Smooth muscle cell (in vitro differentiated cells): ENCODE results near the gene TMED7. TPM values are rescaled to one million over a fixed set of nuclear protein-coding genes. Genes with fewer than 3 reads are reported as not detected.

ENCODE experiments used
- DNase-seq: peaks from one replicate; lab custom pipeline; 2025; ENCODE audit not compliant: unreplicated experiment; lab: John Stamatoyannopoulos, UW
- H2AFZ ChIP-seq: fragments of 200-600 bp; sonication (generic); 2 replicates; pipeline ENCODE4 v1.6.0; 2016; ENCODE audit warnings: antibody characterized with exemption, low read depth, mild to moderate bottlenecking
- H3F3A ChIP-seq: fragments of 200-600 bp; sonication (generic); 2 replicates; pipeline ENCODE4 v1.6.0; 2017; ENCODE audit warnings: antibody characterized with exemption, low read depth
- H3K27ac ChIP-seq: fragments of 200-600 bp; sonication (generic); 2 replicates; pipeline ENCODE4 v1.5.1; 2016; ENCODE audit warnings: low read depth, mild to moderate bottlenecking
- H3K27me3 ChIP-seq: fragments of 200-600 bp; sonication (generic); 2 replicates; pipeline ENCODE4 v1.6.1; 2016; ENCODE audit warnings: low read depth, mild to moderate bottlenecking
- H3K36me3 ChIP-seq: fragments of 200-600 bp; sonication (generic); 2 replicates; pipeline ENCODE4 v1.5.1; 2016; ENCODE audit warnings: low read depth
- H3K4me1 ChIP-seq: fragments of 200-600 bp; sonication (generic); 2 replicates; pipeline ENCODE4 v1.5.1; 2016; ENCODE audit warnings: low read depth
- H3K4me2 ChIP-seq: fragments of 200-600 bp; sonication (generic); 2 replicates; pipeline ENCODE4 v1.6.0; 2016; ENCODE audit warnings: mild to moderate bottlenecking
- H3K4me3 ChIP-seq: fragments of 200-600 bp; sonication (generic); 2 replicates; pipeline ENCODE4 v1.5.1; 2016; ENCODE audit warnings: mild to moderate bottlenecking
- H3K79me2 ChIP-seq: fragments of 200-600 bp; sonication (generic); 2 replicates; pipeline ENCODE4 v1.6.0; 2016; ENCODE audit warnings: low read depth, mild to moderate bottlenecking
- H3K9ac ChIP-seq: fragments of 200-600 bp; sonication (generic); 2 replicates; pipeline ENCODE4 v1.6.0; 2016; ENCODE audit warnings: low read depth
- H3K9me3 ChIP-seq: fragments of 200-600 bp; sonication (generic); replicated peaks from 2 replicates; pipeline ENCODE4 v1.5.1; 2016; ENCODE audit warnings: low read depth
- H4K20me1 ChIP-seq: fragments of 200-600 bp; sonication (generic); 2 replicates; pipeline ENCODE4 v1.6.0; 2016; ENCODE audit warnings: low read depth
- CTCF ChIP-seq: fragments of 200-600 bp; sonication (generic); IDR thresholded peaks from 2 replicates; pipeline ENCODE4 v1.5.1; 2017; ENCODE audit warnings: borderline replicate concordance, mild to moderate bottlenecking, antibody characterized with exemption; ENCODE audit not compliant: insufficient read depth, poor library complexity, severe bottlenecking
- WGBS: methylation state at CpG from one replicate; pipeline ENCODE4 v1.1.7; 2016; ENCODE audit warnings: low lambda C conversion rate; 5-methylcytosine and 5-hydroxymethylcytosine counted together
- polyA plus RNA-seq: library from polyadenylated mRNA; unstranded; fragments of >200 nt; fragmentation: Nextera tagmentation; extraction: Ambion mirVana; gene quantifications from 2 replicates; pipeline ENCODE4 v1.2.1, GENCODE V29; 2016
- total RNA-seq: library from RNA; depleted of rRNA; stranded (reverse); fragments of >200 nt; gene quantifications from 2 replicates; pipeline ENCODE4 v1.2.3, GENCODE V29; 2014

TMED7 gene
- total and polyA plus RNA-seq, 2 experiments from 2014 or later: 91.5 to 236 TPM

- Histone ChIP-seq H3K9me3 (no peaks in the 10 kb centered on the region), H4K20me1 (peaks cover 38% of the 10 kb centered on the region), H3F3A (peaks cover 15% of the 10 kb centered on the region), H3K36me3 (no peaks in the 10 kb centered on the region), H3K4me3 (peak overlapping the region; percentile 88), H3K9ac (peak overlapping the region; percentile 93), H3K79me2 (peaks cover 60% of the 10 kb centered on the region), H3K27ac (peak overlapping the region; percentile 93), H3K4me1 (peaks cover 33% of the 10 kb centered on the region), H3K4me2 (peak overlapping the region; percentile 100), H3K27me3 (no peaks in the 10 kb centered on the region), H2AFZ (no peak overlapping the region)
- 26% methylated on average over 3 of the region's 3 CpGs for WGBS
- no peak for TF ChIP-seq CTCF
- no peak for DNase-seq
Measured at GRCh38 chr5:115600766-115601165, 25.1 kb downstream of the TMED7 start.

GRCh38 chr5:115599924-115600323 lies 25.9 kb downstream of the TMED7 start:
- peak overlapping the region; percentile 100 for H3K4me2 ChIP-seq

GRCh38 chr5:115599502-115599901 lies 26.3 kb downstream of the TMED7 start:
- H3K9ac ChIP-seq: no peak overlapping the region

More at GRCh38 chr5:115599924-115600323, 25.9 kb downstream of the TMED7 start:
- Histone ChIP-seq H3K27me3 (no peaks in the 10 kb centered on the region), H4K20me1 (peaks cover 46% of the 10 kb centered on the region), H3K79me2 (peaks cover 69% of the 10 kb centered on the region), H2AFZ (no peak overlapping the region), H3K9ac (no peak overlapping the region), H3K27ac (peak overlapping the region; percentile 93), H3K36me3 (no peaks in the 10 kb centered on the region), H3K4me1 (peaks cover 33% of the 10 kb centered on the region), H3F3A (peaks cover 15% of the 10 kb centered on the region), H3K4me3 (no peak overlapping the region), H3K9me3 (no peaks in the 10 kb centered on the region)
- TF ChIP-seq CTCF: no peak
- WGBS: 50% methylated on average over 2 of the region's 2 CpGs
- DNase-seq: no peak

More at GRCh38 chr5:115599502-115599901, 26.3 kb downstream of the TMED7 start:
- peak overlapping the region; percentile 93 for H3K27ac ChIP-seq
- DNase-seq: no peak
- H3K4me2 ChIP-seq: peak overlapping the region; percentile 100
- H3K9me3 ChIP-seq: no peaks in the 10 kb centered on the region
- H3K36me3 ChIP-seq: no peaks in the 10 kb centered on the region
- WGBS: 65% methylated on average over 1 of the region's 1 CpG
- TF ChIP-seq CTCF: no peak
- H3F3A ChIP-seq: peaks cover 15% of the 10 kb centered on the region
- H3K4me1 ChIP-seq: peaks cover 33% of the 10 kb centered on the region
- no peak overlapping the region for H2AFZ ChIP-seq
- peaks cover 72% of the 10 kb centered on the region for H3K79me2 ChIP-seq
- peaks cover 50% of the 10 kb centered on the region for H4K20me1 ChIP-seq
- H3K27me3 ChIP-seq: no peaks in the 10 kb centered on the region
- no peak overlapping the region for H3K4me3 ChIP-seq
